GM19025 (cell line): ENCODE data around the gene TTC33.
A peak's percentile ranks its signal among the peaks of the same experiment; 100 is the strongest.

Experiments
- ATAC-seq: cut with Tn5 transposase; IDR thresholded peaks from one replicate; pipeline ENCODE4 v1.9.1; 2021; ENCODE audit warnings: mild to moderate bottlenecking, low read depth, moderate library complexity; ENCODE audit not compliant: unreplicated experiment

The TTC33 gene

GRCh38 chr5:40622463-40623252 is 133.1 kb downstream of the TTC33 start:
- ATAC-seq = no peak

GRCh38 chr5:40619421-40619820 is 136.3 kb downstream of the TTC33 start:
- ATAC-seq = no peak

- no peak for ATAC-seq
Observed at GRCh38 chr5:40618926-40619325, 136.8 kb downstream of the TTC33 start.

GRCh38 chr5:40616781-40617180 is 139.0 kb downstream of the TTC33 start:
- no peak for ATAC-seq

GRCh38 chr5:40615586-40616170 is 140.1 kb downstream of the TTC33 start:
- ATAC-seq = no peak

GRCh38 chr5:40614923-40615585 is 140.7 kb downstream of the TTC33 start:
- no peak for ATAC-seq

- ATAC-seq = no peak
Observed at GRCh38 chr5:40614466-40614865, 141.3 kb downstream of the TTC33 start.

- no peak for ATAC-seq
Observed at GRCh38 chr5:40607202-40607601, 148.6 kb downstream of the TTC33 start.

GRCh38 chr5:40606077-40606765 is 149.5 kb downstream of the TTC33 start:
- ATAC-seq = no peak

- no peak for ATAC-seq
Observed at GRCh38 chr5:40605295-40605958, 150.3 kb downstream of the TTC33 start.

GRCh38 chr5:40603378-40603777 is 152.4 kb downstream of the TTC33 start:
- ATAC-seq = no peak

- no peak for ATAC-seq
Observed at GRCh38 chr5:40601198-40601868, 154.4 kb downstream of the TTC33 start.

- ATAC-seq = no peak
Observed at GRCh38 chr5:40600383-40600782, 155.4 kb downstream of the TTC33 start.

- ATAC-seq = no peak
Observed at GRCh38 chr5:40599676-40600075, 156.1 kb downstream of the TTC33 start.

GRCh38 chr5:40594811-40595210 is 160.9 kb downstream of the TTC33 start:
- ATAC-seq = no peak

GRCh38 chr5:40591727-40592396 is 163.9 kb downstream of the TTC33 start:
- ATAC-seq = peak; percentile 79

GRCh38 chr5:40587376-40587775 is 168.4 kb downstream of the TTC33 start:
- ATAC-seq = no peak

- ATAC-seq = no peak
Observed at GRCh38 chr5:40585537-40586267, 170.1 kb downstream of the TTC33 start.

GRCh38 chr5:40584054-40584453 is 171.7 kb downstream of the TTC33 start:
- ATAC-seq = no peak
